Spleen (tissue), 7 donors: ENCODE measurements around the gene RRH.

Source experiments
- POLR2A ChIP-seq, 3 donors: fragments of 450-650 bp; IDR thresholded peaks; one replicate each; pipeline ENCODE4 v1.5.1; 2017; ENCODE audit warnings: antibody characterized with exemption in 3 of 3, mild to moderate bottlenecking in 1 of 3
- TF ChIP-seq, protein P1 (sequence below), 11 experiments: fragments of 200-600 bp in 7 of 11; fragments of 450-650 bp in 4 of 11; sonication (generic) in 4 of 11; IDR thresholded peaks in 8 of 11; conservative IDR thresholded peaks in 3 of 11; 1 replicate in 7 of 11; 2 replicates in 4 of 11; pipeline versions ENCODE4 v1.4.0 to v1.8.0; 2016 to 2021; ENCODE audit warnings: antibody characterized with exemption in 11 of 11, inconsistent platforms in 4 of 11, mild to moderate bottlenecking in 1 of 11
- donor health status: DM: no; HTN: no; CAD: no; lungs with moderate emphysema.
- donor health status: DM: no; HTN: no; CAD: no.
- donor health status: DM: no; HTN: no; CAD: no.

GRCh38 chr4:109872950-109873656, 45.3 kb downstream of the RRH start:
- TF ChIP-seq, protein P1, sequence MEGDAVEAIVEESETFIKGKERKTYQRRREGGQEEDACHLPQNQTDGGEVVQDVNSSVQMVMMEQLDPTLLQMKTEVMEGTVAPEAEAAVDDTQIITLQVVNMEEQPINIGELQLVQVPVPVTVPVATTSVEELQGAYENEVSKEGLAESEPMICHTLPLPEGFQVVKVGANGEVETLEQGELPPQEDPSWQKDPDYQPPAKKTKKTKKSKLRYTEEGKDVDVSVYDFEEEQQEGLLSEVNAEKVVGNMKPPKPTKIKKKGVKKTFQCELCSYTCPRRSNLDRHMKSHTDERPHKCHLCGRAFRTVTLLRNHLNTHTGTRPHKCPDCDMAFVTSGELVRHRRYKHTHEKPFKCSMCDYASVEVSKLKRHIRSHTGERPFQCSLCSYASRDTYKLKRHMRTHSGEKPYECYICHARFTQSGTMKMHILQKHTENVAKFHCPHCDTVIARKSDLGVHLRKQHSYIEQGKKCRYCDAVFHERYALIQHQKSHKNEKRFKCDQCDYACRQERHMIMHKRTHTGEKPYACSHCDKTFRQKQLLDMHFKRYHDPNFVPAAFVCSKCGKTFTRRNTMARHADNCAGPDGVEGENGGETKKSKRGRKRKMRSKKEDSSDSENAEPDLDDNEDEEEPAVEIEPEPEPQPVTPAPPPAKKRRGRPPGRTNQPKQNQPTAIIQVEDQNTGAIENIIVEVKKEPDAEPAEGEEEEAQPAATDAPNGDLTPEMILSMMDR (IDR thresholded peaks at IDR 0.05 in 8 of 11, conservative IDR thresholded peaks at IDR 0.05 in 3 of 11): no peak
- TF ChIP-seq POLR2A (IDR thresholded peaks at IDR 0.05): no peak
